ENCODE measurements around the gene WNK2. TPM values are rescaled to one million over a fixed set of nuclear protein-coding genes. Genes with fewer than 3 reads are reported as not detected.

WNK2 gene
- total and polyA plus RNA-seq, 2 donors (not counting 3 experiments of a cell fraction or from before 2014, with no cell fraction given), result not detected

- no peaks in the 10 kb centered on the region for H3K9me1 ChIP-seq (replicated peaks; ENCODE audit: control insufficient read depth, extremely low read depth, insufficient read depth, low read length)
- no peak for TF ChIP-seq JUN (IDR thresholded peaks at IDR 0.05; ENCODE audit: borderline replicate concordance, insufficient read depth, insufficient read length, low read depth)
- TF ChIP-seq FOS (IDR thresholded peaks at IDR 0.05; ENCODE audit: borderline replicate concordance, insufficient read depth, low read length), result no peak
- no peak for TF ChIP-seq MYC (IDR thresholded peaks at IDR 0.05; ENCODE audit: low read depth, low read length)
- no peak for TF ChIP-seq POLR2AphosphoS5 (IDR thresholded peaks at IDR 0.05; ENCODE audit: insufficient read depth, low read depth, low read length)
- no peak overlapping the region for H3K4me2 ChIP-seq (ENCODE audit: insufficient read depth, low read length)
- no peaks in the 10 kb centered on the region for H3K4me1 ChIP-seq (ENCODE audit: control insufficient read depth, extremely low read depth, insufficient read depth, low read length)
- no peaks in the 10 kb centered on the region for H4K20me1 ChIP-seq (replicated peaks; ENCODE audit: control insufficient read depth, extremely low read depth, insufficient read depth, low read length)
- ChIA-PET POLR2A (no interaction called here), CTCF (interaction anchor here (1.0 kb wide), 1 partner anchor 19 kb away, joined by 3 read pairs; no protein-coding TSS in a partner anchor)
- no peak overlapping the region for H3K9ac ChIP-seq (replicated peaks; ENCODE audit: extremely low read depth, insufficient read depth, low read length)
- no peaks in the 10 kb centered on the region for H3K79me2 ChIP-seq (ENCODE audit: control insufficient read depth, insufficient read depth, low read length)
- DNase-seq (ENCODE audit: low read depth, low spot score) (no peak), FAIRE-seq (no peak)
- no peaks in the 10 kb centered on the region for H3K36me3 ChIP-seq (ENCODE audit: control insufficient read depth in 2 of 2, extremely low read depth in 1 of 2, insufficient read depth in 2 of 2, low read length in 2 of 2)
- no TSS peak for BruUV-seq (replicated peaks)
- H3K9me3 ChIP-seq (replicated peaks; ENCODE audit: control insufficient read depth, insufficient read depth, low read length), result no peaks in the 10 kb centered on the region
- H3K4me3 ChIP-seq (replicated peaks in 1 of 3; ENCODE audit: insufficient read depth in 1 of 3, low read depth in 1 of 3, low read length in 3 of 3), result no peak overlapping the region
- intact Hi-C loops (cut with micrococcal nuclease) (no loop called here), dilution Hi-C loops (cut with MboI; ENCODE audit: extremely low pct_ligation_motif_present, low sequenced_read_pairs) (no loop called here)
- no peak overlapping the region for H3K27ac ChIP-seq (ENCODE audit: insufficient read depth, low read depth, low read length)
- no peak overlapping the region for H2AFZ ChIP-seq (ENCODE audit: low read depth, low read length)
- H3K27me3 ChIP-seq (ENCODE audit: control insufficient read depth in 2 of 2, insufficient read depth in 2 of 2, low read length in 2 of 2), result no peaks in the 10 kb centered on the region
Observed at GRCh38 chr9:93228030-93228429, 44.1 kb downstream of the WNK2 start.

GRCh38 chr9:93228453-93228852, 44.5 kb downstream of the WNK2 start:
- BruUV-seq (replicated peaks), result no TSS peak
- POLR2A ChIA-PET, result no interaction called here
- TF ChIP-seq MYC (IDR thresholded peaks at IDR 0.05; ENCODE audit: low read depth, low read length) (no peak), EZH2 (IDR thresholded peaks at IDR 0.05; ENCODE audit: borderline replicate concordance, low read depth, low read length, severe bottlenecking) (no peak), POLR2AphosphoS5 (IDR thresholded peaks at IDR 0.05; ENCODE audit: insufficient read depth, low read depth, low read length) (no peak), CTCF (IDR thresholded peaks at IDR 0.05; ENCODE audit: extremely low read depth in 1 of 2, insufficient read depth in 1 of 2, low read depth in 1 of 2, low read length in 2 of 2) (no peak), POLR2A (IDR thresholded peaks at IDR 0.05; ENCODE audit: low read depth, low read length) (no peak), JUN (IDR thresholded peaks at IDR 0.05; ENCODE audit: borderline replicate concordance, insufficient read depth, insufficient read length, low read depth) (no peak), GATA2 (IDR thresholded peaks at IDR 0.05; ENCODE audit: insufficient read depth, insufficient read length, low read depth, low read length) (no peak), FOS (IDR thresholded peaks at IDR 0.05; ENCODE audit: borderline replicate concordance, insufficient read depth, low read length) (no peak), MAX (IDR thresholded peaks at IDR 0.05; ENCODE audit: insufficient read depth, insufficient read length) (no peak)
- H3K4me1 ChIP-seq (ENCODE audit: control insufficient read depth, extremely low read depth, insufficient read depth, low read length), result no peaks in the 10 kb centered on the region
- intact Hi-C loops (cut with micrococcal nuclease) (no loop called here), dilution Hi-C loops (cut with MboI; ENCODE audit: extremely low pct_ligation_motif_present, low sequenced_read_pairs) (no loop called here)
- no peaks in the 10 kb centered on the region for H3K27me3 ChIP-seq (ENCODE audit: control insufficient read depth in 2 of 2, insufficient read depth in 2 of 2, low read length in 2 of 2)
- no peak overlapping the region for H3K9ac ChIP-seq (replicated peaks; ENCODE audit: extremely low read depth, insufficient read depth, low read length)
- no peak overlapping the region for H3K4me3 ChIP-seq (replicated peaks in 1 of 3; ENCODE audit: insufficient read depth in 1 of 3, low read depth in 1 of 3, low read length in 3 of 3)
- FAIRE-seq (no peak), DNase-seq (ENCODE audit: low read depth, low spot score) (no peak)
- no peak overlapping the region for H2AFZ ChIP-seq (ENCODE audit: low read depth, low read length)
- H3K79me2 ChIP-seq (ENCODE audit: control insufficient read depth, insufficient read depth, low read length), result no peaks in the 10 kb centered on the region
- H3K4me2 ChIP-seq (ENCODE audit: insufficient read depth, low read length), result no peak overlapping the region
- CTCF ChIA-PET, result no interaction called here
- no peaks in the 10 kb centered on the region for H4K20me1 ChIP-seq (replicated peaks; ENCODE audit: control insufficient read depth, extremely low read depth, insufficient read depth, low read length)
- H3K36me3 ChIP-seq (ENCODE audit: control insufficient read depth in 2 of 2, extremely low read depth in 1 of 2, insufficient read depth in 2 of 2, low read length in 2 of 2), result no peaks in the 10 kb centered on the region
- H3K27ac ChIP-seq (ENCODE audit: insufficient read depth, low read depth, low read length), result no peak overlapping the region
- no peaks in the 10 kb centered on the region for H3K9me1 ChIP-seq (replicated peaks; ENCODE audit: control insufficient read depth, extremely low read depth, insufficient read depth, low read length)
- H3K9me3 ChIP-seq (replicated peaks; ENCODE audit: control insufficient read depth, insufficient read depth, low read length), result no peaks in the 10 kb centered on the region

Measured in endothelial cell of umbilical vein (primary cell).